A673 (cell line): Measurements from ENCODE around the gene STXBP5.

ENCODE experiments used
- CTCF ChIP-seq: fragments of 300-800, 200-600 bp; sonication (generic); conservative IDR thresholded peaks from 2 replicates; pipeline ENCODE4 v1.5.1; 2017; ENCODE audit warnings: low read depth, mild to moderate bottlenecking, antibody characterized with exemption, low read length, moderate library complexity, mixed read lengths
- EZH2 ChIP-seq: fragments of 200-600 bp; sonication (generic); IDR thresholded peaks from 2 replicates; pipeline ENCODE4 v1.6.1; 2017; ENCODE audit warnings: borderline replicate concordance, low read depth, mild to moderate bottlenecking, mixed read lengths, antibody characterized with exemption, low read length; ENCODE audit not compliant: poor library complexity, severe bottlenecking

- no peak for TF ChIP-seq EZH2
- no peak for TF ChIP-seq CTCF
These were observed 106.3 kb downstream of the STXBP5 start for GRCh38 chr6:147310521-147310920.
